NCI-H526 treated with DMSO at 0.1 percent for 48 hours (cell line): Measurements from ENCODE around the gene KDM1B.
"Not testable (repeated sequence)": the region's sequence is repeated elsewhere in the genome, so short reads cannot be mapped to it uniquely, and the experiment has no call there.

Source experiments
- DNase-seq: peaks from one replicate; lab custom pipeline; 2025; lab: John Stamatoyannopoulos, UW

Gene KDM1B

GRCh38 chr6:18148304-18149025, 6.8 kb upstream of the KDM1B start:
- DNase-seq: no peak

GRCh38 chr6:18151391-18151790, 3.8 kb upstream of the KDM1B start:
- DNase-seq: not testable (repeated sequence)

- no peak for DNase-seq
Measured at GRCh38 chr6:18151801-18152200, 3.4 kb upstream of the KDM1B start.

DNA sequence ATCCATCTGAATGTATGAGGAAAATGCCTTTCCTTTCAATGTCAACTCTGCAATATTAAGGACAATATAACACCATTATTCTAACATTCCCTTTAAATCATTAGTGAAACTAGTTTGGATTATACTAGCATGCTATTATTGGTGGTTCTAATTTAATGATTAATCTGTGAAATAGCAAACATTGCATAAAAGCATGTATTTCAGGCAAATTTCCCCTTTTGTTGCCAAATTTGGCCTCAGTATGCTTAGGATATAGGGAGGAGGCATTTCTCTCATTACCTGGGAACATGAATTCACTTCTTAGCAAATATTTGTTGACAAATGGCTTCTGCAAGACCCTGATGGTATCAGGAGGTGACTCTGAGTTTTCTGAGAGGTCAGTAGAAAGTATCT, 1.9 kb upstream of the KDM1B start:
- no peak for DNase-seq

DNA sequence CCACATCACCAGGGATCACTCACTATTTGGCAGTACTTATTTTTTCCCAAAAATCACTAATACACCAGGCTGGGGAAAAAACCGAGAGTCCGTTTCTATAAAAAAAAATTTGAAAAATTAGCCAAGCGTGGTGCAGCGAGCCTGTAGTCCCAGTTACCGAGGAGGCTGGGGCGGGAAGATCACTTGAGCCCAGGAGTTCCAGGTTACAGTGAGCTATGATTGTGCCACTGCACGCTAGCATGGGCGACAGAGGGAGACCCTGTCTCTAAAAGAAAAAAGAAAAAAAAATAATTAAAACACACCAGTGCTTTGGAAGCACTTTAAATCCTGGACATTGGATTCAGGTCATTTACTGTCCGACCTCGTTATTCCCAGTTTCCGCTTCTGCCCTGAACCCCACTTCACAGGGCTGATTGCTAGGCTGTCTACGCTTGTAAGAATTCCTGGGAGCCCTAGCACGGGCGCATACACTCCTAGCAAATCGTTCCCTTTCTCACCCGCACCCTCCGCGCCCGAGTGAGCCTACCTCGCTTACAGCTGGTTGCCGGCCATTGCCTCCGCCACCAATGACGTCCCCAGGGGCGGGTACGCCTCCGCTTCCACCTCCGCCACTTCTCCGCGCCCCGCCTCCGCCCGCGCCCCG, 594 bp upstream of the KDM1B start, which contains the start of gene TPMT:
TSS of gene TPMT (minus strand) at position 571 of the 643 bp plus-strand sequence. CDS start 5,950 bp downstream, outside the sequence.
- no peak for DNase-seq

DNA sequence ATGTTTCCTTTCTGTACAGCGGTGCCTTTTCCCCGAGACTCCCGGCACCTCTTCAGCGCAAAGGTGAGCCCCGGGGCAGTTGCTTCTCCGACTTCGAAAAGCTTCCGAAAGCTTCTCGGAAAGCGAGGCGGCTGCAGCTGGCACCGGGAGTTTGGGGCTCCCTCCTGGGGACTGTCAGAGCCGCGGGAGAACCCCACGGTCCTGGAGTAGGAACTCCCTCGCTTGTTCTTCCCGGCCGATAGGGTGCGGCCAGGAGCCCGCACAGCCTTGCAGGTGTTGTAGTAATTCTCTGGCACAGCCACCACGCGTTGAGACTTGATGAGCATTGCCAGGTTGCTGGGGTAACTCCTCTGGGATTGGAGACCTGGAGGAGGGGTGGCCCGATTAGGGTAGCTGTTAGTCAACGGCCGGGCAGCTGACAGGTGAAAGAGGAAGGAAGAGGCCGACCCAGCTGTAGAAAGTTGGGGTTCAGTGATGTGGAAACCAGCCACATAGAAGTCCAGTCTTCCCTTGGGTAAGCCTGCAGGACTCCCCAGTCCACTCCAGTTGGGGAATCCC, 721 bp downstream of the KDM1B start:
- DNase-seq: peak; percentile 81

DNA sequence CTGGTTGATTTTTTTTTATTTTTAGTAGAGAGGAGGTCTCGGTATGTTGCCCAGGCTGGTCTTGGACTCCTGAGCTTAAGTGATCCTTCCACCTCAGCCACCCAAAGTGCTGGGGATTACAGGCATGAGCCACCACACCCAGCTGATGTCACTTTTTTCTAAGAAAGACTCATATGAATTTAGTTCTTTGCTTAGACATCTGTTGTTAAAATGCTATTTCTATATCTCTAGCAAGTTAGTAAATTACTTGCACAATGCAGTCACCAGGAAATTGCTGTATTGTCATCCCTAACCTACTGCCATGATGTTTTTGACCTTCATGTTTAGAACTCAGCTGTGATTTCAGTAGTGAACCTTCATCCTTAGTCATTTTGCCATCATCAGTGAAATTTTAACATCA, 5.7 kb downstream of the KDM1B start:
- no peak for DNase-seq

DNA sequence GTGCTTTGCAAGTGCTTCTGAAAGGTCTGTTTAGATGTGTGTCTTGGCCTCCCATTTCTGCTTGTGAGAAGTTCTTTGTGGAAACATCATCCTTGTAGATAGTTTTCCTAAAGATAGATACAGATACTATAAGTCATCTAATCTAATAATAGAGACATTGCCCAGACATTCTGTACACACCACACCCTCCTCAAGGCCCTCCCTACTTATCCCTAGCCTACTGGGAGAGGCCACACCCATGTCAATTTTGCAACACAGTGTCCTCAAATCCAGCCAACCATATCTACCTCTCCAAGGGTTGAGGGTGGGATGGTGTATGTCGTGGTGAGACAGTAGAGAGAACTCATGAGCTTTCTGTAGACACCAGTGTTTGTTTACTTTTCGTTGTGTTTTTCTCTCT, 6.2 kb downstream of the KDM1B start:
- no peak for DNase-seq

DNA sequence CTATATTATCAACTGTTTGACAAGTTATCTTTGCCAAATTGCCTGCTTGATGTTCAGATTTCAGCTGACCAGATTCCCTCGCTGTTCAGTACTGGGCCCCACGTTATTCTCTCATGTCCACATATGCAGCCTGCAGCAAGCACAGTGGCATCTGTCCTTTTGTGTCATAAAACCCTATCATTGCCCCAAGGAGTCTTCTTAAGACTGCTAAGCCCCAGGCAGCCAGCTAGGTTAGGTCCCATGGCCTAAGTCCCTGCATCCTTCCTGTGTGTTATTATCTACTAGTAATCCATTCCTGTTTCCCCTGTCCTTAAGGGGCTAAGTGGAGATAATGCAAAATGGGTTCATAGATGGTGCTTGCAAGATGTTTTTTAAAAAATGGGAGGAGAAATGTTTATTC, 7.2 kb downstream of the KDM1B start:
- DNase-seq: no peak

DNA sequence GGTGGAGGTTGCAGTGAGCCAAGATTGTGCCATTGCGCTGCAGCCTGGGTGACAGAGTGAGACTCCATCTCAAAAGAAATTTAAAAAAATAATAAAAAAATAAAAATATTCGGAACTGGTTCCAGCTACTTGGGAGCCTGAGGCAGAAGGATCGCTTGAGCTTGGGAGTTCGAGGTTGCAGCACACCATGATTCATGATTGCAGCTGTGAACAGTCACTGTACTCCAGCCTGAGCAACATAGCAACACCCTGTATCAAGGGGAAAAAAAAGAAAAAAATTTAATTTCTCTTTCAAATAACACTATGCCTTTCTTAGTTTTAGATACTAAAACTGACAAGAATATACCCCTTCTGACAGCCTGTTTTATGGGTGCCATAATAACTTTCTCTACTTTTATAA, 10.5 kb downstream of the KDM1B start:
- no peak for DNase-seq

GRCh38 chr6:18166312-18167036, 11.3 kb downstream of the KDM1B start:
- DNase-seq: no peak

DNA sequence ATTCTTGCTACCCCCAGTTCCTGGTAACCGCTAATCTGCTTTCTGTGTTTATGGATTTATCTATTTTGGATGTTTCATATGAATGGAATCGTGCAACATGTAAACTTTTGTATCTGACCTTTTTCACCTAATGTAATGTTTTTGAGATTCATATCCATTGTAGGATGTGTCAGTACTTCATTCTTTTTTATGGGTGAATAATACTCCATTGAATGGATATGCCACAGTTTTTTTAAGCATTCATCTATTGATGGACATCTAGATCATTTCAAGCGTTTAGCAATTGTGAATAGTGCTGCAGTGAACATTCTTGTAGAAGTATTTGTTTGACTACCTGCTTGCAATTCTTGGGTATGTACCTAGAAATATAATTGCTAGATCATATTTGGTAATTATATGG, 13.0 kb downstream of the KDM1B start:
- DNase-seq: no peak

- DNase-seq: no peak
Measured at GRCh38 chr6:18171871-18172270, 16.6 kb downstream of the KDM1B start.

- not testable (repeated sequence) for DNase-seq
Measured at GRCh38 chr6:18176198-18176597, 21.0 kb downstream of the KDM1B start.

GRCh38 chr6:18177286-18177965, 22.2 kb downstream of the KDM1B start:
- DNase-seq: no peak

DNA sequence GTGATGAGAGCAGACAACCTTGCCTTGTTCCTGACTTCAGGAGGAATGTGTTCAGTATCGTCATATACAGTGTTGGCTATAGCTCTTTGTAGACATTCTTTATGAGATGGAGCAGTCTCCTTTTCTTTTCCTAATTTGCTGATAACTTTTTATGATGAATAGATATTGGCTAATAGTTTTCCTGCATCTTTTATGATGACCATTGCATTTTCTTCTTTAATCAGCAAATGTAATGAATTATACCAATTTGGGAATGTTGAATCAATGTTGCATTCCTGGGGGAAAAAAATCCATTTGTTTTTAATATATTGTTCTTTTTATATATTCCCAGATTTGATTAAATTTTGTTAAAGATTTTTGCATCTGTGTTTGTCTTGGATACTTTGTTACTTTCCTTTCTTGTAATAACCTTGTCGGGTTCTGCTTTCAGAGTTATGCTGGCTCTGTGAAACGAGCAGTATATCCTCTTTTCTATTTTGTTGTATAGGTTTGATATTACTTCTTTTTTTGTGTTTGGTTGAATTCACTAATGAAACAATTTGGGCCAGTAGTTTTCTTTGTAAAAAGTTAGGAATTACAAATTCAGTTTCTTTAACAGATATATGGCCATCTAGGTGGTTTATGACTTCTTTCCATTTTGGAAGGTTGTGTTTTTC, 23.9 kb downstream of the KDM1B start:
- DNase-seq: no peak

GRCh38 chr6:18179770-18180356, 24.6 kb downstream of the KDM1B start:
- no peak for DNase-seq

- DNase-seq: no peak
Measured at GRCh38 chr6:18182568-18182967, 27.3 kb downstream of the KDM1B start.

- DNase-seq: no peak
Measured at GRCh38 chr6:18183766-18184165, 28.5 kb downstream of the KDM1B start.

- no peak for DNase-seq
Measured at GRCh38 chr6:18185624-18186023, 30.4 kb downstream of the KDM1B start.

GRCh38 chr6:18186033-18186432, 30.8 kb downstream of the KDM1B start:
- no peak for DNase-seq
